SU-DHL-6 (cell line): ENCODE data around the gene APOBEC3G.
A peak's percentile ranks its signal among the peaks of the same experiment; 100 is the strongest.

Source experiments
- H2AFZ ChIP-seq: fragments of 200-600 bp; sonication (generic); 2 replicates; pipeline ENCODE4 v1.6.1; 2014; ENCODE audit warnings: low read depth, mild to moderate bottlenecking, moderate library complexity, mixed read lengths, antibody characterized with exemption, low read length; ENCODE audit not compliant: severe bottlenecking
- H3F3A ChIP-seq: fragments of 200-600 bp; shearing (Covaris generic); 2 replicates; pipeline ENCODE4 v1.6.0; 2016; ENCODE audit warnings: antibody characterized with exemption, mild to moderate bottlenecking; ENCODE audit not compliant: insufficient read depth
- H3K27ac ChIP-seq: fragments of 200-600 bp; sonication (generic); 2 replicates; pipeline ENCODE4 v1.5.1; 2016; ENCODE audit warnings: low read depth, mild to moderate bottlenecking, low read length, moderate library complexity, mixed read lengths
- H3K27me3 ChIP-seq: fragments of 200-600 bp; sonication (generic), shearing (Covaris generic); 2 replicates; pipeline ENCODE4 v1.6.0; 2014; ENCODE audit warnings: mild to moderate bottlenecking, low read length
- H3K36me3 ChIP-seq: fragments of 200-600 bp; sonication (generic); 2 replicates; pipeline ENCODE4 v1.6.1; 2014; ENCODE audit warnings: mild to moderate bottlenecking, low read length, mixed read lengths
- H3K4me2 ChIP-seq: fragments of 300-600, 200-600 bp; shearing (Covaris generic), sonication (generic); 2 replicates; pipeline ENCODE4 v1.6.0; 2014; ENCODE audit warnings: low read length, low read depth, mild to moderate bottlenecking; ENCODE audit not compliant: poor library complexity, severe bottlenecking
- H3K4me3 ChIP-seq: fragments of 200-600 bp; sonication (generic); 2 replicates; pipeline ENCODE4 v1.5.1; 2014; ENCODE audit warnings: antibody characterized with exemption, low read length, mild to moderate bottlenecking, mixed read lengths; ENCODE audit not compliant: insufficient read depth, poor library complexity, severe bottlenecking
- H3K79me2 ChIP-seq: fragments of 200-600 bp; sonication (generic); 2 replicates; pipeline ENCODE4 v1.6.1; 2014; ENCODE audit warnings: mild to moderate bottlenecking, low read length, moderate library complexity; ENCODE audit not compliant: insufficient read depth
- H3K9ac ChIP-seq: fragments of 200-600 bp; sonication (generic); 2 replicates; pipeline ENCODE4 v1.7.0; 2014; ENCODE audit warnings: mild to moderate bottlenecking, low read length
- H3K9me2 ChIP-seq: fragments of 200-600 bp; sonication (generic); replicated peaks from 2 replicates; pipeline ENCODE4 v1.6.1; 2014; ENCODE audit warnings: low read length; ENCODE audit not compliant: insufficient read depth
- H3K9me3 ChIP-seq: fragments of 200-600 bp; sonication (generic); 2 replicates; pipeline ENCODE4 v1.6.1; 2014; ENCODE audit warnings: low read length, mixed read lengths; ENCODE audit not compliant: insufficient read depth
- H4K20me1 ChIP-seq: fragments of 200-600 bp; sonication (generic); 2 replicates; pipeline ENCODE4 v1.6.1; 2014; ENCODE audit warnings: low read depth, mild to moderate bottlenecking, antibody characterized with exemption, low read length, moderate library complexity, mixed read lengths
- CTCF ChIP-seq: fragments of 200-600 bp; sonication (generic); IDR thresholded peaks from one replicate; pipeline ENCODE4 v1.5.1; 2017; ENCODE audit warnings: antibody characterized with exemption, mild to moderate bottlenecking, low read length, moderate library complexity; ENCODE audit not compliant: insufficient read depth, poor library complexity, severe bottlenecking
- EZH2phosphoT487 ChIP-seq: fragments of 200-600 bp; sonication (generic), shearing (Covaris generic); conservative IDR thresholded peaks from 2 replicates; pipeline ENCODE4 v1.6.1; 2018; ENCODE audit warnings: mild to moderate bottlenecking, antibody characterized with exemption, low read length, moderate library complexity, mixed read lengths

APOBEC3G gene

DNA sequence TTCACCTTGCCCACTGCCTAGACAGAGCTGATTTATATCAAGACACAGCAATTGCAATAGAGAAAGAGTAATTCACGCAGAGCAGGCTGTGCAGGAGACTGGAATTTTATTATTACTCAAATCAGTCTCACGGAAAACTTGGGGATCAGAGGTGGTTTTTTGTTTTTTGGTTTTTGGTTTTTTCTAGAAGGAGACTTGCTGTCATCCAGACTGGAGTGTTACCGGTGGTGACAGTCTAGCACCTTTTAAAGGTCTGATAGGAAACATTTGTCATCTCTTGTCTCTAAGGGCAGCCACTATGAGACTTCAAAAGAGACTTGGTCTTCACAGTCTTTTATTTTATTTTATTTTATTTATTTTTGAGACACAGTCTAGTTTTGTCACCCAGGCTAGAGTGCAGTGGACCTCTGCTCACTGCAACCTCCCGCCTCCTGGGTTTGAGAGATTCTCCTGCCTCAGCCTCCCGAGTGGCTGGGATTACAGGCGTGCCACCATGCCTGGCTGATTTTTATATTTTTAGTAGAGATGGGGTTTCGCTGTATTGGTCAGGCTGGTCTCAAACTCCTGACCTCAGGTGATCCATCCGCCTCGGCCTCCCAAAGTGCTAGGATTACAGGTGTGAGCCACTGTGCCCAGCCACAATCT is 39.0 kb downstream of the APOBEC3G start:
- Histone ChIP-seq H3K36me3 (no peaks in the 10 kb centered on the region), H3F3A (peaks cover 7% of the 10 kb centered on the region; the same call in 1 of the 2 replicates), H4K20me1 (no peaks in the 10 kb centered on the region), H3K27ac (no peak overlapping the region), H2AFZ (no peak overlapping the region), H3K9me3 (no peaks in the 10 kb centered on the region), H3K79me2 (no peaks in the 10 kb centered on the region), H3K27me3 (no peaks in the 10 kb centered on the region), H3K9me2 (no peaks in the 10 kb centered on the region), H3K4me2 (no peak overlapping the region), H3K9ac (no peak overlapping the region), H3K4me3 (no peak overlapping the region)
- no peak for TF ChIP-seq CTCF
- TF ChIP-seq EZH2phosphoT487 = no peak

- H4K20me1 ChIP-seq = no peaks in the 10 kb centered on the region
- H3K36me3 ChIP-seq = no peaks in the 10 kb centered on the region
- peaks cover 7% of the 10 kb centered on the region; the same call in 1 of the 2 replicates for H3F3A ChIP-seq
- H3K9ac ChIP-seq = no peak overlapping the region
- peak; percentile 36 for TF ChIP-seq CTCF
- no peak for TF ChIP-seq EZH2phosphoT487
- no peaks in the 10 kb centered on the region for H3K9me3 ChIP-seq
- H3K27me3 ChIP-seq = no peaks in the 10 kb centered on the region
- H2AFZ ChIP-seq = no peak overlapping the region
- no peak overlapping the region for H3K4me3 ChIP-seq
- H3K4me2 ChIP-seq = peak overlapping the region; percentile 2
- no peaks in the 10 kb centered on the region for H3K79me2 ChIP-seq
- no peaks in the 10 kb centered on the region for H3K9me2 ChIP-seq
- H3K27ac ChIP-seq = no peak overlapping the region
Observed at GRCh38 chr22:39117585-39118191, 40.6 kb downstream of the APOBEC3G start.

DNA sequence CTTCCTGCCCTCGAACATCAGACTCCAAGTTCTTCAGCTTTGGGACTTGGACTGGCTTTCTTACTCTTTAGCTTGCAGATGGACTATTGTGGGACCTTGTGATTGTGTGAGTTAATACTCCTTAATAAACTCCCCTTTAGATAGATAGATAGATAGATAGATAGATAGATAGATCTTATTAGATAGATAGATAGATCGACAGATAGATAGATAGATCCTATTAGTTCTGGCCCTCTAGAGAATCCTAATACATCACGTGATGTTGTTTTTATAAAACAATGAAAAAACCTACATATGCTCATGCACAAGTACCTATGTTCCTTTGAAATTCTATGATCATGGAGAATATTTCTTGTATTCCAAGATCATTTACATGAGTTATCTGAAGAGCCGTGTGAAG is 43.9 kb downstream of the APOBEC3G start:
- no peaks in the 10 kb centered on the region for H3F3A ChIP-seq
- no peak overlapping the region for H3K4me2 ChIP-seq
- no peak for TF ChIP-seq CTCF
- no peak for TF ChIP-seq EZH2phosphoT487
- no peaks in the 10 kb centered on the region for H3K9me2 ChIP-seq
- H3K79me2 ChIP-seq = no peaks in the 10 kb centered on the region
- no peak overlapping the region for H2AFZ ChIP-seq
- H3K9me3 ChIP-seq = no peaks in the 10 kb centered on the region
- no peaks in the 10 kb centered on the region for H3K36me3 ChIP-seq
- H3K27ac ChIP-seq = no peak overlapping the region
- H3K9ac ChIP-seq = no peak overlapping the region
- no peaks in the 10 kb centered on the region for H4K20me1 ChIP-seq
- H3K27me3 ChIP-seq = no peaks in the 10 kb centered on the region
- H3K4me3 ChIP-seq = no peak overlapping the region
